Posterior cingulate gyrus (tissue), 11 donors: ENCODE measurements around the gene TMEM52B.
"Not testable (repeated sequence)": the region's sequence is repeated elsewhere in the genome, so short reads cannot be mapped to it uniquely, and the experiment has no call there.

Source experiments
- DNase-seq, 10 donors: peaks; one replicate each; pipeline versions ENCODE4 v3.0.0 to v3.0.0-alpha.2; 2020 to 2021; ENCODE audit warnings: mixed read lengths in 3 of 10
- intact Hi-C: fragments of 100-400 bp; cut with DNase I; formaldehyde crosslinking; loops from one replicate; pipeline ENCODE4 v1.15.1; 2023

The TMEM52B gene

DNA sequence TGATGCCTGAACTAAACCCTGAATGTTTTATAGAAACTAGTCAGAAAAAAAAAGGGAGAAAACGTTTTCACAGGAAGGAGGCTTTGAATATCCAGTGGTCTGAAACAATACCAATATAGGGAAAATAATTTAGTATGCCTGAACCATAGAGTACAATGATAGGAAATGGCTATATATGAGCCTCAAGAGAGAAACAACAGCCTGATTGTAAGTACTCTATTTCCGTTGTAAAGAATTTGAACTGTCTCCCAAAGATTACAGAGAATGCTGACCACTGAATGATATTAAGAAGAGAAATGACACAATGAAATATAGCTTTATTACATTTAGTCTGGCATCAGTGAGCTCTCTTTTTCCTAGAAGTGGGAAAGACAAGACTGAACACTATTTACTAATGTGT is 28.3 kb downstream of the TMEM52B start:
- intact Hi-C loops: no loop called here
- no peak for DNase-seq

DNA sequence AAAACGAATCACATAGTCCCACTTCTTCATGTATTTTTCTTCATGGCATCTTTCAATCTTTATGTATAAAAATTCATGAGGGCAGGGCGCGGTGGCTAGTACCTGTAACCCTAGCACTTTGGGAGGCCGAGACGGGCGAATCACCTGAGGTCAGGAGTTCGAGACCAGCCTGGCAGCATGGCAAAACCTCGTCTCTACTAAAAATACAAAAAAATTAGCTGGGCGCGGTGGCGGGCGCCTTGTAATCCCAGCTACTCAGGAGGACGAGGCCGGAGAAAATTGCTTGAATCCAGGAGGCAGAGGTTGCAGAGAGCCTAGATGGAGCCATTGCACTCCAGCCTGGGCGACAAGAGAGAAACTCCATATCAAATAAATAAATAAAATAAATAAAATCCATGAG is 31.4 kb downstream of the TMEM52B start:
- intact Hi-C loops: loop anchor here (5.0 kb wide), 1 partner anchor 463 kb away; no protein-coding TSS in a partner anchor
- no peak for DNase-seq

DNA sequence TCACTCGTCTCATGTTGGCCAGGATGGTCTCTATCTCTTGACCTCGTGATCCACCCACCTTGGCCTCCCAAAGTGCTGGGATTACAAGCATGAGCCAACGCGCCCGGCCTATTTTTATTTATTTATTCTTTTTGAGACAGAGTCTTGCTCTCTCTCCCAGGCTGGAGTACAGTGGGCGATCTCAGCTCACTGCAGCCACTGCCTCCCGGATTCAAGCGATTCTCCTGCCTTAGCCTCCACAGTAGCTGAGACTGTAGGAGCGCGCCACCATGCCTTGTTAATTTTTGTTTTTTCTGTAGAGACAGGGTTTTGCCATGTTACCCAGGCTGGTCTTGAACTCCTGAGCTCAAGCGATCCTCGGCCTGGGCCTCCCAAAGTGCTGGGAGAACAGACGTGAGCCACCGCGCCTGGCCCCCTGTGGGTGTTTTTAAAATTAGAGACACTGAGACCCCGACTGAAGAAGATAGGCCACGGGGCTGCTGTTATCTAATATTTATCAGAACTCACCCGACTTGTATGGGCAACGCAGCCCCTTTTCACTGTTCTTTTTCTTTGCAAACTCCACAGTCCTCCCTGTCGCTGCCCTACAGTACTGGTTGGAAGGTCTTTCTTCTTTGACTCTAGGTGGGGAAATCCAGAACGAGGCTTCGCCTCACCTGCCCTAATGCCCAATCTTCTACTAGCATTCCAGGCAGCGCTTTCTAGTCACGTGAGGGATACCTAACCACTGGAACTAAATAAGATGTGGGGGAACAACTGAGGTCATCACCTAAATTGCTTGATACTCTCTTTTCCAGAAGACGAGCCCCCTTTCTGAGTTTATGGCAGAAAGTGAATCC is 32.5 kb downstream of the TMEM52B start:
- peak in 1 of 10 donors; percentile 74 for DNase-seq
- intact Hi-C loops: loop anchor here (5.0 kb wide), 1 partner anchor 464 kb away; no protein-coding TSS in a partner anchor

DNA sequence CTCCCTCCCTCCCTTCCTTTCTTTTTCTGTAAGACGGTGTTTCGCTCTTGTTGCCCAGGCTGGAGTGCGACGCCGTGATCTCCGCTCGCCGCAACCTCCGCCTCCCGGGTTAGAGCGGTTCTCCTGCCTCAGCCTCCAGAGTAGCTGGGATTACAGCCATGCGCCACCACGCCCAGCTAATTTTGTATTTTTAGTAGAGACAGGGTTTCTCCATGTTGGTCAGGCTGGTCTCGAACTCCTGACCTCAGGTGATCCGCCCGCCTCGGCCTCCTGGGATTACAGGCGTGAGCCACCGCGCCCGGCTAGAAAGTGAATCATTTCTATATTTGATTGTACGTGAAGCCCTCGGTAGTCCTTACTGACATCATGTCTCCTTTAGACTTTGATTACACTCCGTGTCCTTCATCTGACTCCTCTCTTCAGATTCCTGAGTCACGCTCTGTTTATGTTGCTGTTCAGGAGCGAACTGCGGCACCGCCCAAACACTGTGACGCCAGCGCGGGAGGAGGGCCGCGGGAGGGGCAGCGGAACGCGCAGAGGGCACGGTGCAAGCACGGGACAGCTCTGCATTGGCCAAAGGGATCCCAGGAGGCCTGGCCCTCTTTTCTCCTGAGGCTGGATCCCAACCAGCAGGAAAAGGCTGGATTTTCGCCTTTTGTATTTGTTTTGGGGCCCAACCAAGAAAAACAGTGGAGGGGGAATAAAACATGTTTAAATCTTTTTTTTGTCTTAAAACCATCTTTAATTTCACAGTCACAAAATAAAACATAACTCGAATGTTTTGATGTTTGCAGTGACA is 33.3 kb downstream of the TMEM52B start:
- peak; percentile 90 to 99 (median 94) for DNase-seq
- intact Hi-C loops: loop anchor here (5.0 kb wide), 1 partner anchor 465 kb away; no protein-coding TSS in a partner anchor

DNA sequence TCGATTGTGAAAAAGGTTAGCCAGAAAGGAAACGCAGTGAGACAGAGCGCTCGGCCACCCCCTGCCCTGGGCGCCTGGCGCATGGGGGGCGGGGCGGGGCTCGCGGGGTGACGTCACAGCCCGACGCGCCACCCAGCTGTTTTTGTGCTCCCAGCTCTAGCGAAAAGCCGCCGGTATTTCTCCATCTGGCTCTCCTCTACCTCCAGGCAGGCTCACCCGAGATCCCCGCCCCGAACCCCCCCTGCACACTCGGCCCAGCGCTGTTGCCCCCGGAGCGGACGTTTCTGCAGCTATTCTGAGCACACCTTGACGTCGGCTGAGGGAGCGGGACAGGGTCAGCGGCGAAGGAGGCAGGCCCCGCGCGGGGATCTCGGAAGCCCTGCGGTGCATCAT is 33.9 kb downstream of the TMEM52B start, which contains the start of gene GABARAPL1:
Gene GABARAPL1 (plus strand): TSS at position 139 of the 393 bp plus-strand sequence. CDS start 253 bp downstream, at position 392.
- peak; percentile 75 to 97 (median 80) for DNase-seq
- intact Hi-C loops: loop anchor here (5.0 kb wide), 1 partner anchor 465 kb away; no protein-coding TSS in a partner anchor

DNA sequence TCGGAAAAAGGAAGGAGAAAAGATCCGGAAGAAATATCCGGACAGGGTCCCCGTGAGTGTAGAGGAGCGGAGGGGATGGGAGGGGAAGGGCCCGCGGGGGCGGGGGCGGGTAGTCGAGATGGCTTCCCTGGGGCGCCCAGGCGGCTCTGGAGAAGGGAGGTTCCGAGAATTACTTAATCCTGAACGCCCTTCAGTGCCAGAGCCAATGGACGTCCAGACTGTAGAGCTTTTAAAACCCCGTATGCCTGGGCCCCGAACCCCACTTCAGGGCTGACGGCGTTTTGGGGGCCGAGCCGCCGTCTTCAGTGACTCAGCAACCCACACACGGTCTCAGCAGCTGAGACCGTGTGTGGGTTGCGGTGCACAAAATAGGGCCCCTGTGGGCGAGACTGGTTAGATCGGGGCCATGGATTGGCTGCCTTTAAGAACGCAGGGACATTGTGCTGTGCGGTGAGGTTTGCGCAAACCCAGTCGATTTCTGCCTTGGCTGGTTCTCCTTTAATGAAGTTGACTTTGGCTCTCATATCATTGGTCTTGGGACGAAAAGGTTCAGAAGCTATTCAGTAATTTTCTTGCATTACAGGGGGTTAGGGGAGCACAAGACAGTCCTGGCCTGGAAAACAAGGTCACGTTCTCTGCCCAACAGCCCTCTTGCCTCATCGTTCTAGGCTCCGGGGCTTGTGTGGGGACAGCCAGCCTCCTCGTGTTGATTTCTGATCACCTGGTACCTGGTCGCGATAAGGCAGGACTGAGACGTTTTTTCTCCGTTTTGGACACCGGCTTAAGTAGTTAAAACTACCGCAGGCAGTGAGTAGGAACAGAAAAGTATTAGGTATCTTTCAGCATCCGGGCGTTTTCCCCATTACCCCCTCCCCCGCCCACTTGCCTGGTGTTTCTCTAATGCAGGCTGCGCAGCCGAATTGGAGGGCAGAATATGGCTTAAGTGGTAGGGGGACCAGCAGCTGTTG is 34.6 kb downstream of the TMEM52B start:
- intact Hi-C loops: loop anchor here (5.0 kb wide), 1 partner anchor 466 kb away; no protein-coding TSS in a partner anchor
- peak; percentile 53 to 95 (median 66) for DNase-seq

DNA sequence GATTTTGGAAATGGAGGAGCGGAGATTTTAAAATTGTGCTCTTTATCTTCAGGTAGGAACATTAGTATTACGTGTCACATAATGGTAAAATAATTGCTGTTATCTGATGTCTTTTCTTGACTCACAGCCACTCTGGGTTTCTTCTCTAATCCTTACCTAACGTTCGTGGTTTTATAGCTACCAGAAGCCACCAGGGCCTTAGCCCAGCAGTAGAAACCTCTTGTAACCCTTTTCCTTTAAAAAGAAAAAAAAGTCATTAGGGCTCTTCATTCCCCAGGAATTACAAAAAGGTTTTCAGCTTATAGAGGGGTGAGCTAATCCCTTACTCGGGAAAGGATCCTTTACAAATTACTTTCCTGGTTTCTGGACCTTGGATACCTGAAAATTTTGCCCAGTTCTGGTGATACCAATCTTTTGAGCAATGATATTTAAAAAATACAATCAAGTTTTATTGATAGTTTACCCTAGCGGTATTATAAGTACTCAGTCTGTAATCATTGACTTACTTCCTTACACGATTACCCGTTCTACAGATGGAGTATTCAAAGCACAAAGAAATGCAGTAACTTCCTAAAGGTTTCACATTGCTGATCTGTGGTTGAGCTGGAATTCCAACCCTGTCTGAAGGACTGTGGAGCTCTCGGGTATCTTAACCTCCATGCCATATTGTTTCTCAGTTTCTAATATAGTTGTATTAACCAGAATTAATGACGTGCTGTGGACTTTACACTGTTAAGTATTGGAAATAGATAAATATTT is 35.5 kb downstream of the TMEM52B start:
- DNase-seq: no peak
- intact Hi-C loops: loop anchor here (5.0 kb wide), 1 partner anchor 467 kb away; no protein-coding TSS in a partner anchor

DNA sequence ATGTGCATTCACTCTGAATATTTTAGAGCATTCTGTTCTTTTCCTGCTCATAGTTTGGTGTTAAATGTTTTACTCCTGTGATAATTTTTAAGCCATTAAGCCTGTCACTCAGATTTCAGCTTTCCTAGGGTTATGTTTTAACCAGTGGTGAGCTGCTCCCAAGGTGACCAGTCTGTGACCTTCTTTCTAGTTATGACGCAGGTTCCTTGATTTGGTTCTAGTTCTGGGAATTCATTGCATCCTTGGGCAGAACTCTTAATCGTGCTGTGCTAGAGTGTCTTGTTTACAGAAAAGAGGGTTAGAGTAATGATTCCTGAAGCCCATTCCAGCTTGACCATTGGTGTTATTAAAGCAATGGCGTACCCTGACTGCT is 36.0 kb downstream of the TMEM52B start:
- no peak for DNase-seq
- intact Hi-C loops: loop anchor here (5.0 kb wide), 1 partner anchor 468 kb away; no protein-coding TSS in a partner anchor

DNA sequence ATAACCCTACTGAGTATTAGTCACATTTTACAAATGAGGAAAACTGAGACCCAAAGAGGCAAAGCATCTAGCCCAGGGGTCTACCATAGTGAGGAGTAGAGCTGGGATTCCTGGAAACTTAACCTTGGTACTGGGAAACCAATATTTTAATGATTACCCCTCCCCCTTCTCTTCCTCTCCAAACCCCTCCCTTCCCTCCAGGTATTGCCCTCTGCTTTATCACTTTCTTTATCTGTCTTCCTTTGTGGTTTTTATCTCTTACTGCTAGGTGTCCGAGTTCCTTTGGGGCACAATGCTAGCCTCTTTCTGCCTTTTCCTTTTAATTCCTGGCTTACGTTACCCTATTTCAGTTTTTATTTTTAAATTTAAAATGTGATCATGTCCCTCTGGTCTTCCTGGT is 36.6 kb downstream of the TMEM52B start:
- DNase-seq: no peak
- intact Hi-C loops: no loop called here

DNA sequence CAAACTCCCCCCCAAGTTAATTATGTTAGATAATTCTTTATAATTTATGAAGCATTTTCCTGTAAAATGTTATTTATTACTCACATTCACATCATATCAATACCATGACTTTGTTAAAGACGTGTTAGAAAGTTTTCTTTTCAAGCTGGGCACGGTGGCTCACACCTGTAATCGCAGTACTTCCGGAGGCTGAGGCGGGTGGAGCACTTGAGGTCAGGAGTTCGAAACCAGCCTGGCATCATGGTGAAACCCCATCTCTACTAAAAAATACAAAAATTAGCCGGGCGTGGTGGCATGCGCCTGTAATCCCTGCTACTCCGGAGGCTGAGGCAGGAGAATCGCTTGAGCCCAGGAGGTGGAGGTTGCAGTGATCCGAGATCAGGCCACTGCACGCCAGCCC is 37.1 kb downstream of the TMEM52B start:
- peak in 1 of 10 donors; percentile 46 for DNase-seq
- intact Hi-C loops: not testable (repeated sequence)

DNA sequence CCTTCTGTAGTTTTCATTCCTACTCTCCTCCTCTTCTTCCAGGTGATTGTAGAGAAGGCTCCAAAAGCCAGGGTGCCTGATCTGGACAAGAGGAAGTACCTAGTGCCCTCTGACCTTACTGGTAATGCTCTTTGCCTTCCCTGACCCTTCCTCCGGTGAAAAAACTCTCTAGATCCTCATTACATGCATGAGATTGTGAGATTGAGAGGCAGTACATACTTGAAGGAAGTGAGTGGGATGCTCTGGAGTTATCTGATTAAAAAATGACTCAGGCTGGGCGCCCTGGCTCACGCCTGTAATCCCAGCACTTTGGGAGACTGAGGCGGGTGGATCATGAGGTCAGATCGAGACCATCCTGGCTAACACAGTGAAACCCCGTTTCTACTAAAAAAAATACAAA is 39.2 kb downstream of the TMEM52B start:
- intact Hi-C loops: no loop called here
- DNase-seq: no peak

DNA sequence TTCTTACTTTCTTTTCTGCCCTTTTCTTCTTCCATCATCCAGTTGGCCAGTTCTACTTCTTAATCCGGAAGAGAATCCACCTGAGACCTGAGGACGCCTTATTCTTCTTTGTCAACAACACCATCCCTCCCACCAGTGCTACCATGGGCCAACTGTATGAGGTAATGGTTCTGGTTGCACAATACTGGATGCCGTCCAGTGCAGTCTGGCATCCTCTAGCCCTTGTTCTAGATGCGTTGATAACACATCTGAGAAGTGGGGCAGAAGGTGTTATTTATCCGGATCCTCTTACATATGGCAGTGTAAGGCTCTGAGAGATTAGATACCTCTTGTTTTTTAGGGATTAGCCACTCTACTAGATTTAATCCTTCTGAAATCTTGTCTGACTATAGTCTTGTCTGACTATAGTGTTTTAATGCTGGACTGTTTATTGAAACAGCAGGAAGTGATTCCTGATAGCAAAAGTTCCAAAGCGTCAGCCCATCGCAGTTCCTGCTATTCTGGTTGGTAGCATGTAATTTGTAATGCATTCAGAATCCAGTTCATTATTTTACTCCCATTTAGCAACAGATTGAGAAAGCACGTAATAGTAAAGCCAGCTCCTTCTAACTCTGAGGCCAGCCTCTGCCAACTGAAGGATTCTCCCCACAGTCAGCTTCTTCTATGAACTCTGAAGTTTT is 41.7 kb downstream of the TMEM52B start:
- peak in 8 of 10 donors; percentile 43 to 92 (median 62) for DNase-seq
- intact Hi-C loops: no loop called here

DNA sequence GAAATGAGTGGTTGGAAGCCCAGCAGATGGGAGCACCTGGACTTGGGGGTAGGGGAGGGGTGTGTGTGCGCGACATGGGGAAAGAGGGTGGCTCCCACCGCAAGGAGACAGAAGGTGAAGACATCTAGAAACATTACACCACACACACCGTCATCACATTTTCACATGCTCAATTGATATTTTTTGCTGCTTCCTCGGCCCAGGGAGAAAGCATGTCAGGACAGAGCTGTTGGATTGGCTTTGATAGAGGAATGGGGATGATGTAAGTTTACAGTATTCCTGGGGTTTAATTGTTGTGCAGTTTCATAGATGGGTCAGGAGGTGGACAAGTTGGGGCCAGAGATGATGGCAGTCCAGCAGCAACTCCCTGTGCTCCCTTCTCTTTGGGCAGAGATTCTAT is 43.0 kb downstream of the TMEM52B start:
- DNase-seq: no peak
- intact Hi-C loops: no loop called here

DNA sequence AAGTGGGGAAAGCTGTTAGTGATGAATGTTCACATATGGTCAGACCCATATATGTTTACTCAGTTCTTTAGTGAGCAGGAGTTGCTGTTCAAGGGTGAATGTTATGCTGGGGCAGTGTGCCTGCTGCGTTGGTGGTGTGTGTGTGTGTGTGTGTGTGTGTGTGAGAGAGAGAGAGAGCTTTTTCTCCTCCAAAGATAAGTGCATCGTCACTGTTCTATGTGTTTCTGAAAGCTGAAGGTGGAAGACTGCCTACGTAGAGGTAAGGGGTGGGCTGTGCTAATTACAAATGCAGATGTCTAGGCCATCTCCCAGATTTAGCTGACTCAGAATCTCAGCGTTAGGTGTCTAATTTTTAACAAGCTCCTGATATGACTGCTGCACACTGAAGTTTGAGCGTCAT is 44.4 kb downstream of the TMEM52B start:
- intact Hi-C loops: no loop called here
- peak in 6 of 10 donors; percentile 20 to 89 (median 44) for DNase-seq

DNA sequence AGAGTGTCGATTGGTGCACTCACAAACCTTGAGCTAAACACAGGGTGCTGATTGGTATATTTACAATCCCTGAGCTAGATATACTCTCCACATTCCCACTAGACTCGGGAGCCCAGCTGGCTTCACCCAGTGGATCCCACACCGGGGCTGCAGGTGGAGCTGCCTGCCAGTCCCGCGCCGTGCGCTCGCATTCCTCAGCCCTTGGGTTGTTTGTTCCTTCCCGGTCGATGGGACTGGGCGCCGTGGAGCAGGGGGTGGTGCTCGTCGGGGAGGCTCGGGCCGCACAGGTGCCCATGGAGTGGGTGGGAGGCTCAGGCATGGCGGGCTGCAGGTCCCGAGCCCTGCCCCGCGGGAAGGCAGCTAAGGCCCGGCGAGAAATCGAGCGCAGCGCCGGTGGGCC is 46.6 kb downstream of the TMEM52B start:
- peak in 1 of 10 donors; percentile 80 for DNase-seq

DNA sequence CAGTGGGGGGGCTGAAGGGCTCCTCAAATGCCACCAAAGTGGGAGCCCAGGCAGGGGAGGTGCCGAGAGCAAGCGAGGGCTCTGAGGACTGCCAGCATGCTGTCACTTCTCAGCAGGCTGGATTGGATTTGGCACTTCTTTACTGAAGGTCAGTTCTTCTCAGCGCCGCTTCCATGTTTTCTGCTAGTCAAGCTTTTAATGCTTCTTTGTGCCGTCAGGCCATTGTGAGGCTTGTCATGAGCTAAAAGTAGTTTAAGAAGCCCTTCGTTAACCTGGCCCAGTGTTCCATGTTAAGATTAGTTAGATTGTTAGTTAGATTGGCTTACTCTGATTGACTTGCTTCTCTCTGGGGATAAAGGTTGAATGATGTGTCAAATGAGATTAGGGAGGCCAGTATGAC is 47.3 kb downstream of the TMEM52B start:
- DNase-seq: no peak
- intact Hi-C loops: no loop called here

More for the DNA sequence above, 46.6 kb downstream of the TMEM52B start:
- intact Hi-C loops: not testable (repeated sequence)

DNA sequence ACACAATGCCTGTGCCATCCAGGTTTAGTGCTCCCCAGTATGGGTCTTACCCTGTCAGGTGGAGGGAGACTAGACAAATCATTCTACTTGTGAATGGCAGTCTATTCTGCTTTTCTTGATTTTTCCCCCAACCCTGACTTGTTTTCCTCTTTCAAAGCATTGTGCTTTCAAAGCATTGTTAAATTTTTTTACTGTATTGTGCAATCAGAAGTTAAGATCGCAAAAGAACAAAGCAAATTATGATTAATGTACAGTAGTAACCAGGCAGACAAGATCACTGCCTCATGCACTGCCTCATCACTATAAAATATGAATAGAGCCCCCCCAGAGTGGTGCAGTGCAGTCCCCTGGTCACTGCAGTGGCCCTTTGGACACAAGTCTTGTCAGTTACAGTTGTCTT is 47.9 kb downstream of the TMEM52B start:
- intact Hi-C loops: no loop called here
- no peak for DNase-seq

DNA sequence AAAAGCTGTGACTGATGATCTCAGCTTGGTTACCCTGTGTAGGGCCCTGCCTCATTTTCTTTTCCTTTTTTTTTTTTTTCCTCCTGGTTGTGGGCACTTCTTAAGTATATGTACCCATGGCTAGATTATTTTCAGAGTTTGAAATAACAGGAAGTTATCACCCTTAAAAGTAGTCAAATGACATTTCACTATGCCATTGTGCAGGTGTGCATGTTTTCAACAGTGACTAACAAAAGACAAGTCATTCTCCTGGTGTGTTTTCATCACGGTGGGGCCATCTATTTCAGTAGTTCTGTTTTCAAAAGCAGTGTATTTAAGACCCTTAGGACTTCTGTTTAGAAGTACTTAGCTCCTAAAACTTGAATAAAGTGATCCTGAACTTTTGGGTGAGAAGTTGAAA is 48.8 kb downstream of the TMEM52B start:
- no peak for DNase-seq
- intact Hi-C loops: no loop called here

DNA sequence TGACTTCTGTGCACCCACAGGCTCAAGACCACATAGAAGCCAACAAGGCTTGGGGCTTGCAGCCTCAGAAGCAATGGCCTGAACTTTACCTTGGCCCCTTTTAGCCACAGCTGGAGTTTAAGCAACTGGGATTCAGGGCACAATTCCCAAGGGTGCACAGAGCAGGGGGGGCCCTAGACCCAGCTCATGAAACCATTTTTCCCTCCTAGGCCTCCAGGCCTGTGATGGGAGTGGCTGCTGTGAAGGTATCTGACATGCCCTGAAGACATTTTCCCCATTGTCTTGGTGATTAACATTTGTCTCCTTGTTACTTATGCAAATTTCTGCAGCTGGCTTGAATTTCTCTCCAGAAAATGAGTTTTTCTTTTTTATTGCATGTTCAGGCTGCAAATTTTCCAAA is 55.7 kb downstream of the TMEM52B start:
- DNase-seq: no peak
- intact Hi-C loops: no loop called here
